Heart left ventricle (tissue), 16 donors: ENCODE measurements around the gene MRPL14. TPM values are rescaled to one million over a fixed set of nuclear protein-coding genes. Genes with fewer than 3 reads are reported as not detected.
"Not testable (repeated sequence)": the region's sequence is repeated elsewhere in the genome, so short reads cannot be mapped to it uniquely, and the experiment has no call there.

Source experiments
- ATAC-seq, 4 donors: fragments of 200-7000 bp; cut with Tn5 transposase; one replicate each; pipeline ENCODE4 v1.9.1; 2020 to 2022; ENCODE audit warnings: moderate library complexity in 4 of 4, mild to moderate bottlenecking in 3 of 4, moderate number of reproducible peaks in 1 of 4
- DNase-seq, 5 donors: peaks; one replicate each; pipeline ENCODE4 v3.0.0-alpha.2; 2020
- H3K27ac ChIP-seq, 12 donors: fragments of 200-600 bp; sonication (generic) in 4 of 12; one replicate each; pipeline versions ENCODE4 v1.5.0 to v1.8.0; 2016 to 2022; ENCODE audit warnings: mild to moderate bottlenecking in 2 of 12
- H3K27me3 ChIP-seq, 9 donors: fragments of 200-600 bp; sonication (generic) in 2 of 9; one replicate each; pipeline versions ENCODE4 v1.5.1 to v1.8.0; 2016 to 2022; ENCODE audit warnings: mild to moderate bottlenecking in 3 of 9
- H3K36me3 ChIP-seq, 9 donors: fragments of 200-600 bp; sonication (generic) in 2 of 9; one replicate each; pipeline versions ENCODE4 v1.5.0 to v1.8.0; 2018 to 2022; ENCODE audit warnings: mild to moderate bottlenecking in 2 of 9
- H3K4me1 ChIP-seq, 12 donors: fragments of 200-600 bp; sonication (generic) in 4 of 12; one replicate each; pipeline versions ENCODE4 v1.5.0 to v1.8.0; 2016 to 2022; ENCODE audit warnings: mild to moderate bottlenecking in 3 of 12
- H3K4me3 ChIP-seq, 12 donors: fragments of 200-600 bp; sonication (generic) in 4 of 12; one replicate each; pipeline versions ENCODE4 v1.5.0 to v1.8.0; 2017 to 2022; ENCODE audit warnings: mild to moderate bottlenecking in 9 of 12, moderate library complexity in 4 of 12
- H3K9me3 ChIP-seq, 12 donors: fragments of 200-600 bp; sonication (generic) in 4 of 12; one replicate each; pipeline versions ENCODE4 v1.5.0 to v1.8.0; 2016 to 2022; ENCODE audit warnings: mild to moderate bottlenecking in 1 of 12
- CTCF ChIP-seq, 12 donors: fragments of 200-600 bp; sonication (generic) in 4 of 12; IDR thresholded peaks; one replicate each; pipeline versions ENCODE4 v1.5.0 to v1.8.0; 2018 to 2022; ENCODE audit warnings: antibody characterized with exemption in 12 of 12, mild to moderate bottlenecking in 5 of 12
- POLR2A ChIP-seq, 2 donors: fragments of 450-650 bp; IDR thresholded peaks; one replicate each; pipeline ENCODE4 v1.6.1; 2017; ENCODE audit warnings: antibody characterized with exemption in 2 of 2, mild to moderate bottlenecking in 2 of 2, moderate library complexity in 2 of 2
- WGBS, 4 donors: extraction: QIAGEN DNeasy Blood & Tissue Kit in 2 of 4; methylation state at CpG; one replicate each; pipeline versions ENCODE4 v1.1.5 to v1.1.7; 2013 to 2018; 5-methylcytosine and 5-hydroxymethylcytosine counted together
- intact Hi-C, 10 donors: fragments of 100-400 bp; cut with DNase I; formaldehyde crosslinking; loops; one replicate each; pipeline versions ENCODE4 v1.11.1 to v1.14.2; 2022
- polyA plus RNA-seq, 2 donors: library from polyadenylated mRNA; stranded (reverse); fragments of 200-250 nt; gene quantifications; one replicate each; pipeline ENCODE4 v1.2.3, GENCODE V29; 2013
- total RNA-seq, 9 donors: library from RNA; depleted of rRNA in 2 of 9; stranded (reverse); fragments of >200 nt in 2 of 9; fragmentation: NEBNext Ultra II Directional in 3 of 9; extraction: Animal tissue kit (Norgen Biotek cat#: 25700) in 3 of 9; gene quantifications; one replicate each; pipeline versions ENCODE4 v1.1.0 to v1.2.4, GENCODE V29; 2016 to 2023
- donor health status: ischemic (EF 13 %, LVEDD 7.1; RV severe dilation, severe dysfunction).
- donor health status: healthy with polysubstance abuse.
- donor health status: DM: no; HTN: yes; CAD: no.
- donor health status: DM: no; HTN: no; CAD: no.
- donor health status: ischemic (EF 25% LVEDD 6.9; RV normal size, moderate dysfunction).
- donor health status: ischemic (EF 25% LVEDD 5.7; RV mildly dilated, moderate dysfunction).
- donor health status: healthy.
- donor health status: DM: yes; HTN: yes; CAD: no.
- donor health status: ischemic (EF 35%, LVEDD 5.7; RV mildly dilated, moderate dysfunction).
- donor health status: nonischemic (EF 11% LVEDD 7.7; RV severe dilation, severe dysfunction).
- donor health status: DM: yes; HTN: yes; CAD: no.
- donor health status: PGD.
- donor health status: ischemic (EF 29% LVEDD 5.4; RV normal size, mild dysfunction).
- donor health status: nonischemic (EF 23%, LVEDD 6.1; RV moderate dilation, normal function).

MRPL14 gene
- total and polyA plus RNA-seq, 11 donors: 35.3 to 72.9 (median 44.1) TPM

- DNase-seq (no peak), ATAC-seq (no peak)
- no peaks in the 10 kb centered on the region for H3K27me3 ChIP-seq
- no peaks in the 10 kb centered on the region for H3K4me1 ChIP-seq
- WGBS, 4 donors: 86 to 94% (median 92%) methylated on average over 6 of the region's 6 CpGs
- H3K9me3 ChIP-seq: no peaks in the 10 kb centered on the region
- H3K4me3 ChIP-seq: no peak overlapping the region
- H3K27ac ChIP-seq: no peak overlapping the region
- H3K36me3 ChIP-seq: peaks cover 0 to 7% (median 0%) of the 10 kb centered on the region in 9 donors
- no peak for TF ChIP-seq CTCF (IDR thresholded peaks at IDR 0.05)
- TF ChIP-seq POLR2A (IDR thresholded peaks at IDR 0.05): no peak
- intact Hi-C loops: loop anchor here in 3 of 10 donors (10.0 kb wide), 2 partner anchors 141 to 161 kb away; partner anchors contain the start of gene SLC35B2 (in 2 of the 3)
Measured at GRCh38 chr6:44093750-44094402, 33.4 kb downstream of the MRPL14 start.

- H3K27ac ChIP-seq: no peak overlapping the region
- intact Hi-C loops: loop anchor here in 3 of 10 donors (10.0 kb wide), 2 partner anchors 142 to 162 kb away; partner anchors contain the start of gene SLC35B2 (in 2 of the 3)
- 90 to 95% (median 95%) methylated on average over 5 of the region's 5 CpGs for WGBS, 4 donors
- H3K36me3 ChIP-seq: peaks cover 0 to 7% (median 0%) of the 10 kb centered on the region in 9 donors
- no peaks in the 10 kb centered on the region for H3K4me1 ChIP-seq
- H3K9me3 ChIP-seq: no peaks in the 10 kb centered on the region
- H3K4me3 ChIP-seq: no peak overlapping the region
- ATAC-seq (no peak), DNase-seq (no peak)
- TF ChIP-seq POLR2A (IDR thresholded peaks at IDR 0.05) (no peak), CTCF (IDR thresholded peaks at IDR 0.05) (no peak)
- no peaks in the 10 kb centered on the region for H3K27me3 ChIP-seq
Measured at GRCh38 chr6:44093066-44093465, 34.2 kb downstream of the MRPL14 start.

- no peak for ATAC-seq
- 83 to 91% (median 87%) methylated on average over 7 of the region's 7 CpGs for WGBS, 4 donors
- Histone ChIP-seq H3K27ac (no peak overlapping the region), H3K36me3 (peaks cover 0 to 7% (median 0%) of the 10 kb centered on the region in 9 donors), H3K27me3 (no peaks in the 10 kb centered on the region), H3K4me1 (peaks cover 0 to 3% (median 0%) of the 10 kb centered on the region in 12 donors), H3K9me3 (no peaks in the 10 kb centered on the region), H3K4me3 (no peak overlapping the region)
- intact Hi-C loops: loop anchor here in 3 of 10 donors (10.0 kb wide), 2 partner anchors 143 to 163 kb away; partner anchors contain the start of gene SLC35B2 (in 2 of the 3)
- TF ChIP-seq CTCF (IDR thresholded peaks at IDR 0.05): no peak
- TF ChIP-seq POLR2A (IDR thresholded peaks at IDR 0.05): no peak
- DNase-seq: no peak
Measured at GRCh38 chr6:44091981-44092884, 35.0 kb downstream of the MRPL14 start.

GRCh38 chr6:44091356-44091755, 35.9 kb downstream of the MRPL14 start:
- intact Hi-C loops: loop anchor here in 3 of 10 donors (10.0 kb wide), 2 partner anchors 143 to 163 kb away; partner anchors contain the start of gene SLC35B2 (in 2 of the 3)
- whole genome bisulfite sequencing, 4 donors: 94 to 98% (median 97%) methylated on average over 3 of the region's 3 CpGs
- ATAC-seq, DNase-seq, H3K27me3 ChIP-seq, H3K4me1 ChIP-seq, H3K36me3 ChIP-seq, H3K27ac ChIP-seq, H3K9me3 ChIP-seq, H3K4me3 ChIP-seq: not testable (repeated sequence)
